Neural cell (in vitro differentiated cells): ENCODE results near the gene SLC36A1. TPM values are rescaled to one million over a fixed set of nuclear protein-coding genes. Genes with fewer than 3 reads are reported as not detected.

Experiments used
- H2AFZ ChIP-seq: fragments of 200-600, 300-800 bp; sonication (generic), shearing (Covaris generic); 2 replicates; pipeline ENCODE4 v1.6.0; 2014; ENCODE audit warnings: low read depth, mild to moderate bottlenecking, antibody characterized with exemption, low read length, moderate library complexity
- H3F3A ChIP-seq: fragments of 200-600 bp; shearing (Covaris generic); 2 replicates; pipeline ENCODE4 v1.6.1; 2016; ENCODE audit warnings: mild to moderate bottlenecking, moderate library complexity, mixed read lengths, antibody characterized with exemption, low read length; ENCODE audit not compliant: insufficient read depth, poor library complexity, severe bottlenecking
- H3K27ac ChIP-seq: fragments of 200-600, 300-800 bp; sonication (generic), shearing (Covaris generic); 2 replicates; pipeline ENCODE4 v1.5.1; 2014; ENCODE audit warnings: mild to moderate bottlenecking, low read length, moderate library complexity
- H3K27me3 ChIP-seq: fragments of 300-800, 200-600 bp; sonication (generic), shearing (Covaris generic); 2 replicates; pipeline ENCODE4 v1.6.0; 2014; ENCODE audit warnings: mild to moderate bottlenecking, low read depth, low read length, moderate library complexity; ENCODE audit not compliant: insufficient read depth
- H3K36me3 ChIP-seq: fragments of 300-800, 200-600 bp; sonication (generic), shearing (Covaris generic); 2 replicates; pipeline ENCODE4 v1.5.1; 2014; ENCODE audit warnings: mild to moderate bottlenecking, antibody characterized with exemption, low read length, moderate library complexity; ENCODE audit not compliant: insufficient read depth
- H3K4me2 ChIP-seq: fragments of 300-800, 200-600 bp; sonication (generic), shearing (Covaris generic); 2 replicates; pipeline ENCODE4 v1.6.0; 2014; ENCODE audit warnings: mild to moderate bottlenecking, low read length
- H3K4me3 ChIP-seq: fragments of 300-800, 200-600 bp; sonication (generic), shearing (Covaris generic); 2 replicates; pipeline ENCODE4 v1.5.1; 2014; ENCODE audit warnings: mild to moderate bottlenecking, low read length, moderate library complexity
- H3K79me2 ChIP-seq: fragments of 200-600 bp; shearing (Covaris generic); replicated peaks from 2 replicates; pipeline ENCODE4 v1.6.0; 2014; ENCODE audit warnings: mild to moderate bottlenecking, low read length, moderate library complexity; ENCODE audit not compliant: insufficient read depth
- H3K9ac ChIP-seq: fragments of 300-800, 200-600 bp; sonication (generic), shearing (Covaris generic); 2 replicates; pipeline ENCODE4 v1.6.1; 2016; ENCODE audit warnings: mild to moderate bottlenecking, low read length, mixed read lengths
- H3K9me2 ChIP-seq: fragments of 200-600 bp; shearing (Covaris generic); 2 replicates; pipeline ENCODE4 v1.6.1; 2016; ENCODE audit warnings: mild to moderate bottlenecking, low read length, mixed read lengths; ENCODE audit not compliant: insufficient read depth
- H3K9me3 ChIP-seq: fragments of 200-600, 300-800 bp; sonication (generic), shearing (Covaris generic); 2 replicates; pipeline ENCODE4 v1.6.1; 2016; ENCODE audit warnings: mild to moderate bottlenecking, mixed run types, low read length, moderate library complexity, mixed read lengths
- H4K20me1 ChIP-seq: fragments of 200-600 bp; shearing (Covaris generic); 2 replicates; pipeline ENCODE4 v1.6.1; 2016; ENCODE audit warnings: mild to moderate bottlenecking, mixed run types; ENCODE audit not compliant: insufficient read depth
- CTCF ChIP-seq: fragments of 450-650 bp; IDR thresholded peaks from 2 replicates; pipeline ENCODE4 v1.5.1; 2014; ENCODE audit warnings: antibody characterized with exemption, mild to moderate bottlenecking, moderate library complexity; ENCODE audit not compliant: poor library complexity, severe bottlenecking
- EP300 ChIP-seq: fragments of 450-650 bp; conservative IDR thresholded peaks from 2 replicates; pipeline ENCODE4 v1.6.1; 2014; ENCODE audit warnings: antibody characterized with exemption, mild to moderate bottlenecking, moderate library complexity; ENCODE audit not compliant: poor library complexity, severe bottlenecking
- EZH2 ChIP-seq: fragments of 200-600, 300-800 bp; shearing (Covaris generic), sonication (generic); IDR thresholded peaks from 2 replicates; pipeline ENCODE4 v1.6.1; 2014; ENCODE audit warnings: antibody characterized with exemption, low read length, borderline replicate concordance, mild to moderate bottlenecking; ENCODE audit not compliant: insufficient read depth, poor library complexity, severe bottlenecking
- MXI1 ChIP-seq: fragments of 450-650 bp; conservative IDR thresholded peaks from 2 replicates; pipeline ENCODE4 v1.6.1; 2014; ENCODE audit warnings: antibody characterized with exemption, mild to moderate bottlenecking; ENCODE audit not compliant: poor library complexity, severe bottlenecking
- POLR2AphosphoS5 ChIP-seq: IDR thresholded peaks from 2 replicates; pipeline ENCODE4 v1.6.1; 2012
- RAD21 ChIP-seq: fragments of 450-650 bp; conservative IDR thresholded peaks from 2 replicates; pipeline ENCODE4 v1.6.1; 2014; ENCODE audit warnings: antibody characterized with exemption, mild to moderate bottlenecking, moderate library complexity
- SMC3 ChIP-seq: fragments of 450-650 bp; conservative IDR thresholded peaks from 2 replicates; pipeline ENCODE4 v1.6.1; 2014; ENCODE audit warnings: antibody characterized with exemption, mild to moderate bottlenecking, moderate library complexity; ENCODE audit not compliant: poor library complexity
- TAF1 ChIP-seq: IDR thresholded peaks from 2 replicates; pipeline ENCODE4 v1.6.1; 2012; ENCODE audit warnings: low read depth
- polyA plus RNA-seq: library from polyadenylated mRNA; depleted of rRNA; stranded (reverse); fragments of >200 nt; gene quantifications from 2 replicates; pipeline ENCODE4 v1.2.3, GENCODE V29; 2014
- TF ChIP-seq, protein P1 (sequence below): IDR thresholded peaks from 2 replicates; pipeline ENCODE4 v1.6.1; 2012; ENCODE audit warnings: borderline replicate concordance

SLC36A1 gene
- polyA plus RNA-seq, 1 donor from 2014 or later, result 5.3 TPM

- Histone ChIP-seq H3K4me3 (no peak overlapping the region), H3K36me3 (no peaks in the 10 kb centered on the region), H3K27ac (no peak overlapping the region), H3K79me2 (no peaks in the 10 kb centered on the region), H4K20me1 (no peaks in the 10 kb centered on the region), H3K9ac (no peak overlapping the region), H3F3A (no peaks in the 10 kb centered on the region), H2AFZ (no peak overlapping the region), H3K4me2 (no peak overlapping the region), H3K9me3 (peaks cover 3% of the 10 kb centered on the region), H3K27me3 (no peaks in the 10 kb centered on the region), H3K9me2 (no peaks in the 10 kb centered on the region)
- TF ChIP-seq EP300 (no peak), POLR2AphosphoS5 (no peak), SMC3 (no peak), EZH2 (no peak), TAF1 (no peak), MXI1 (no peak), RAD21 (no peak), CTCF (no peak)
- TF ChIP-seq, protein P1, sequence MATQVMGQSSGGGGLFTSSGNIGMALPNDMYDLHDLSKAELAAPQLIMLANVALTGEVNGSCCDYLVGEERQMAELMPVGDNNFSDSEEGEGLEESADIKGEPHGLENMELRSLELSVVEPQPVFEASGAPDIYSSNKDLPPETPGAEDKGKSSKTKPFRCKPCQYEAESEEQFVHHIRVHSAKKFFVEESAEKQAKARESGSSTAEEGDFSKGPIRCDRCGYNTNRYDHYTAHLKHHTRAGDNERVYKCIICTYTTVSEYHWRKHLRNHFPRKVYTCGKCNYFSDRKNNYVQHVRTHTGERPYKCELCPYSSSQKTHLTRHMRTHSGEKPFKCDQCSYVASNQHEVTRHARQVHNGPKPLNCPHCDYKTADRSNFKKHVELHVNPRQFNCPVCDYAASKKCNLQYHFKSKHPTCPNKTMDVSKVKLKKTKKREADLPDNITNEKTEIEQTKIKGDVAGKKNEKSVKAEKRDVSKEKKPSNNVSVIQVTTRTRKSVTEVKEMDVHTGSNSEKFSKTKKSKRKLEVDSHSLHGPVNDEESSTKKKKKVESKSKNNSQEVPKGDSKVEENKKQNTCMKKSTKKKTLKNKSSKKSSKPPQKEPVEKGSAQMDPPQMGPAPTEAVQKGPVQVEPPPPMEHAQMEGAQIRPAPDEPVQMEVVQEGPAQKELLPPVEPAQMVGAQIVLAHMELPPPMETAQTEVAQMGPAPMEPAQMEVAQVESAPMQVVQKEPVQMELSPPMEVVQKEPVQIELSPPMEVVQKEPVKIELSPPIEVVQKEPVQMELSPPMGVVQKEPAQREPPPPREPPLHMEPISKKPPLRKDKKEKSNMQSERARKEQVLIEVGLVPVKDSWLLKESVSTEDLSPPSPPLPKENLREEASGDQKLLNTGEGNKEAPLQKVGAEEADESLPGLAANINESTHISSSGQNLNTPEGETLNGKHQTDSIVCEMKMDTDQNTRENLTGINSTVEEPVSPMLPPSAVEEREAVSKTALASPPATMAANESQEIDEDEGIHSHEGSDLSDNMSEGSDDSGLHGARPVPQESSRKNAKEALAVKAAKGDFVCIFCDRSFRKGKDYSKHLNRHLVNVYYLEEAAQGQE, result no peak
Measured at GRCh38 chr5:151417712-151418111, 29.7 kb upstream of the SLC36A1 start.

GRCh38 chr5:151420127-151420526, 27.3 kb upstream of the SLC36A1 start:
- no peak overlapping the region for H3K9ac ChIP-seq
- no peak overlapping the region for H3K4me2 ChIP-seq
- no peaks in the 10 kb centered on the region for H3K9me2 ChIP-seq
- H3K79me2 ChIP-seq, result no peaks in the 10 kb centered on the region
- H3K4me3 ChIP-seq, result no peak overlapping the region
- H3K36me3 ChIP-seq, result no peaks in the 10 kb centered on the region
- H3F3A ChIP-seq, result no peaks in the 10 kb centered on the region
- H3K9me3 ChIP-seq, result peaks cover 3% of the 10 kb centered on the region
- no peak overlapping the region for H2AFZ ChIP-seq
- no peaks in the 10 kb centered on the region for H3K27me3 ChIP-seq
- no peak overlapping the region for H3K27ac ChIP-seq
- H4K20me1 ChIP-seq, result no peaks in the 10 kb centered on the region
- no peak for TF ChIP-seq EZH2
- no peak for TF ChIP-seq EP300
- TF ChIP-seq SMC3, result no peak
- no peak for TF ChIP-seq TAF1
- TF ChIP-seq RAD21, result no peak
- no peak for TF ChIP-seq POLR2AphosphoS5
- TF ChIP-seq, protein P1, result no peak
- TF ChIP-seq MXI1, result no peak
- no peak for TF ChIP-seq CTCF
